GM18517 (cell line): Measurements from ENCODE around the gene PMS1.
"Not testable (repeated sequence)": the region's sequence is repeated elsewhere in the genome, so short reads cannot be mapped to it uniquely, and the experiment has no call there.

Experiments
- ATAC-seq: cut with Tn5 transposase; IDR thresholded peaks from one replicate; pipeline ENCODE4 v1.9.1; 2021; ENCODE audit warnings: mild to moderate bottlenecking, moderate library complexity; ENCODE audit not compliant: unreplicated experiment

PMS1 gene

DNA sequence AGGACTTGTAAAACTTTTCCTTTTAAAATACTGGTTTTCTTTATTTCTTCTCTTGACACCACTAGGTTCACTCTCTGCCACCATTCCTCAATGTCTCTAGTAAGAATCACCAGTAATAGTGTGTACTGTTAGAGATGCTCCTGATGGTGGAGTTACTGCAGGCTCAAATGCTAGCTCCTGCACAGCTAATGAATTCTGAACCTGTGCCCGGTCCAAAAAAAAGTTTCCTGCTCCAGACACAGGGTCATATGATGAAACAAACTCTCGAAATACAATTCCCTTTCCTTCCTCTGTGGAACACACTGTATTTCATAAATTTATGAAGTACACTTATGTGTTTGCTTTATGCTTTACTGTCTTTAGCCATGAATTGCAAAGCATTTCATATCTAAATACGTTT, 19.2 kb downstream of the PMS1 start:
- no peak for ATAC-seq

- no peak for ATAC-seq
Observed at GRCh38 chr2:189818249-189819038, 34.2 kb downstream of the PMS1 start.

DNA sequence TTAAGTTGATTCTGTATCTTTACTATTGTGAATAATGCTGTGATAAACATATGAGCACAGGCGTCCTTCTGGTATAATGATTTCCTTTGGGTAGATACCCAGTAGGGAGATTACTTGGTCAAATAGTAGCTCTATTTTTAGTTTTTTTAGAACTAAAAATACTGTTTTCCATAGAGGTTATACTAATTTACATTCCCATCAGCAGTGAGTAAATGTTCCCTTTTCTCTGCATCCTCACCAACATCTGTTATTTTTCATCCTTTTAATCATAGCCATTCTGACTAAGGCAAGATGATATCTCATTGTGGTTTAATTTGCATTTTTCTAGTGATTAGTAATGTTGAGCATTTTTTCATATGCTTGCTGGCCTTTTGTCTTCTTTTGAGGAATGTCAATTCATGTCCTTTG, 35.1 kb downstream of the PMS1 start:
- no peak for ATAC-seq

DNA sequence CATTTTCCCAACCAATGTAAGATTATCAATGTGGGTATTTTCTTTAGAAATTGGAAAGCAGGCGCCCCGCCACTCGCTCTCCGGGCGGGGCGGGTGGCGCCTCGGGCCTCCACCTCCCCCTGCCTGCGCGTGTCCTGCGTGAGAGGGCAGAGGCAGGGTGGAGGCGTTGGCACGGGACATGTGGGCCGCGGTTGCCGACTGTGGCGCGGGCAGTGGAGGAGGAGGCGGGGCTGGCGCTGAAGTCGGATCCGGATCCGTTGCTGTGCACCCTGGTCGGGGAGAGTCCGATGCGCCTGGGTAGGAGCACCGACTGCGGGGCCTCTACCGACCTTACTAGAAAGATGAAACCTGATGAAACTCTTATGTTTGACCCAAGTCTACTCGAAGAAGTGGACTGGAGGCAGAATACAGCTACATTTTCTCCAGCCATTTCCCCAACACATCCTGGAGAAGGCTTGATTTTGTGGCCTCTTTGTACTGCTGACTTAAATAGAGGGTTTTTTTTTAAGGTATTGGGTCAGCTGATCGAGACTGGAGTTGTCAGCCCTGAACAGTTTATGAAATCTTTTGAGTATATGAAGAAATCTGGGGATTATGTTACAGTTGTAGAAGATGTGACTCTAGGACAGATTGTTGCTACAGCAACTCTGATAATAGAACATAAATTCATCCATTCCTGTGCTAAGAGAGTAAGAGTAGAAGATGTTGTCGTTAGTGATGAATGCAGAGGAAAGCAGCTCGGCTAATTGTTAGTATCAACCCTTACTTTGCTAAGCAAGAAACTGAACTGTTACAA, 37.9 kb downstream of the PMS1 start:
- no peak for ATAC-seq

DNA sequence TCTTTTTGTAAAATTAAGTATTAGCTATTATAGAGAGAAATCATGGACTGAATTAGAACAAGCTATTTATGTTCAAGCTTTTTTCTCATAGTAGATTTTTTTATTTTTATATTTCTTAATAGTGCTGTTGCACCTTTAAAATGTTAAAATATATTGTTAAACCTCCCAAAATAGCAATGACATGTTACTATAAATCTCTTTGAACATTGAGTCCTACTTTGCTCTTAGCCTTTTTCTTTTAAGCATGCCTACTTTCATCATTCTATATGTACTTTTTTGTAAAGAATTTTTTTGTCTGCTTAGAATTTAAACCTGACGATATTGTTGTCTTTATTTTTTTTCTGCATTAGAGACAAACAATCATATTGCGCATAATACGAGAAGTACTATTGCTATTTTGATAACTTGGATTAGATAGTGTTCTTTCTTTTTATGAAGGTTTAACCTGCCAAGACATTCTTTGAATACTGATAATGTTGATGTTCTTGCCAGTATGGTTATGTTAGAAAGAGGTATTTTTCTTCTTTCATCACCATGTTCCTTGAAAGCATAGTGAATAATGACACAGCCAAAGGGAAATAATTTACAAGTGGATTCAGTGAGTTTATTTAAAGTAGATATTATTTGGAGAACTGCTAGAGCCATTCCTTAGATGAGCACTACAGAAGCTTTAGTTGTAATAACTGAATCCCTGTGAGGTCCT, 40.6 kb downstream of the PMS1 start:
- ATAC-seq: no peak

DNA sequence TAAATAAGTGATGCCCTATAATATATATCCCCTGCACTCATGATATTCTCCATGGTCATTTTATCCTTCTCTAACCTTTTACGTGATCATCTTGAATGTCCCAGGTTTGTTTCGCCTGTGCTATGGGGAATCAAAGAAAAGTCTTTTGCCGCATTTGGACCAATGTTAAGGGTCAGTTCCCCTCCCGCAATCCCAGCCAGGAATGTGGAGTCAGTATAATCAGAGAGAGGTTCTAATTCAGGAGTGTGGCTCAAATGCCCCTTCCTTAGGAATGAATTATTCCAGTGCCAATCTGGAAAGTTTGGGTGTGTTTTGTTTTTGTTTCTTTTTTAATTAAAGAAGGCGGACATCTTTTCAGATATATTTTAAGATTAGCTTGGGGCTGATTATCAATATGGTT, 41.8 kb downstream of the PMS1 start:
- ATAC-seq: no peak

GRCh38 chr2:189829102-189829833, 45.0 kb downstream of the PMS1 start:
- no peak for ATAC-seq

DNA sequence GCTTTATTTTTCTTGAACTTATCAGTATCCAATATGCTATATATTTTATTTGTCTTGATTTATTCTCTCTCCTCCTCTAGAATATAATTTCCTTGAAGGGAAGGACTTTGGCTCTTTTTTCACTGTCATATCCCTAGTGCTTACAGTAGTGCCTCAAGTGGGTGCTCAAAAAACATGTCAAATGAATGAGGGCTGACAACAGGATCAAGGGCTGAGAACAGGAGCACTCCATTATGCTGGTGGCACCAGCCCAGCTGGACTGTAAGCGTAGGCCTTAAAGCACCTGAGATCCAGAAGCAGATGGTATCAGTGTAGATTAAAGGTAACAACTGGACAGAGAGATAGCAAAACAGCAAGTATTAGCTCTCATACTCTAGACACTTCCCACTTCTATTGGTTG, 46.3 kb downstream of the PMS1 start:
- ATAC-seq: no peak

DNA sequence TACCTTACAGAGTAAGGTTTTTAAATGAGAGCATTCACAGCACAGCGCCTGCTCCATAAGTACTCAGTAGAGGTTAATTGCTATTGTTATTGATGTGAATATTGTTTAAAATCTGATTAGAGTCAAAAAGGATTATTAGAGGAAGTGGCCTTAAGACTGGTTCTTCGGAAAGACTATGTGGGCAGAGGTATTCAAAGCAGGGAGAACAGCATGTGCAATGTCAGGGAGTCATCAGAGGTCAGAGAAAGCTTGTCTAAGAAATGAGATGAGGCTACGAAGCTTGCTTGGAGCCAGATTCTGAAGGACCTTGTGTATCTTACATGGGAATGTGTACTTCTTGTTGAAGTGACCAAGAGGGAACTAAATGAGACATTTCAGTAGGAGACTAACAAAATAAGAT, 49.8 kb downstream of the PMS1 start:
- ATAC-seq: no peak

- not testable (repeated sequence) for ATAC-seq
Observed at GRCh38 chr2:189834642-189835041, 50.4 kb downstream of the PMS1 start.

GRCh38 chr2:189835855-189836558, 51.8 kb downstream of the PMS1 start:
- no peak for ATAC-seq

DNA sequence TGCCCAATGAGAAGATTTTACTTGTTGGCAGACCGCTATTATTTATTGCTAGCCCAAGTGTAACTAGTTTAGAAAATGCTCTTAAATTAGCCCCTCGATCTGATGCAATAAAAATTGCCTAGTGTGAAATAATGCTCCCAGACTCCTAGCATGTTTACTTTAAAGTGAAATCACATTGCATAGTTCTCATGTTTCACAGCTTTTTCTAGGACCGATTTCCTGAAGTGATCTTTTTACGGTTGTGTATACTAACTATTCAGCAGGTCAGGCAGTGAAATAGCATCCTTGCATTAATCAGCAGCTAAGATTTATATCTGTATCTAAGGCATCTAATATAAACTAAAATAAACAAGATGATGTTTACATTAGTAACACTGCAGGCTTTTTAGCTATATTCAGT, 52.4 kb downstream of the PMS1 start:
- no peak for ATAC-seq

DNA sequence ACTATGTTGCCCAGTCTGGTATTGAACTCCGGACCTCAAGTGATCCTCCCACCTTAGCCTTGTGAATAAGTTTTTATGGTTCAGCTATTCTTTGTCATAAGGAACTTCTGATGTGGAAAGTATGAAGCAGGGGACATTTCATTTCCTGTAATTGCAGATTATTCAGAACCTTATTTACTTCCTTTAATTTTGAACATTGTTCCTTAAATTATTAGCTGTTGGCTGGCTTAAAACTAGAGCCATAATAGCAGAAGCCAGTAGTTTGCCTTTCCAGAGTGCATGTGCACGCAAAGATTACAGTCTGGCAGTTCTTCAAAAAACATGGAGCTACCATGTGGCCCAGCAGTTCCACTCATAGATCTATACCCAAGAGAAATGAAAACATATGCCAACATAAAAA, 53.1 kb downstream of the PMS1 start:
- no peak for ATAC-seq

DNA sequence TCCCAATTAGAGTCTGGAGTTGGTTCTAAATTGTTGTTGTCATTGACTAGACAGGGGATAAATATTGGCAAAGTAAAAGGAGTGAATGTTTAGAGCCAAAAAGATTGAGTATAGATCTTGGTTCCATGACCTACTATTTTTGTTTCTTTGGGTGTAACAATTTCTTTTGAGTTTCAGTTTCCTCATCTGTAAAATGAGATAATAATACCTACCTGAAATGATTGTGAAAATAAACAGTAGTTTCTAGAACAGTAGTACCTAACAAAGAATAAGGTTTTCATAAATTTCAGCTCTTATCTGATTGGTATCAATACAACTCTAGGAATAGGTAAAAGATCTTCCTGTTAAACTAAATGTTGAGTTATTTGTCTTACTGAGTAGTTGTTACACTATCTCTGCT, 56.8 kb downstream of the PMS1 start:
- ATAC-seq: no peak

- no peak for ATAC-seq
Observed at GRCh38 chr2:189848276-189848675, 64.0 kb downstream of the PMS1 start.

DNA sequence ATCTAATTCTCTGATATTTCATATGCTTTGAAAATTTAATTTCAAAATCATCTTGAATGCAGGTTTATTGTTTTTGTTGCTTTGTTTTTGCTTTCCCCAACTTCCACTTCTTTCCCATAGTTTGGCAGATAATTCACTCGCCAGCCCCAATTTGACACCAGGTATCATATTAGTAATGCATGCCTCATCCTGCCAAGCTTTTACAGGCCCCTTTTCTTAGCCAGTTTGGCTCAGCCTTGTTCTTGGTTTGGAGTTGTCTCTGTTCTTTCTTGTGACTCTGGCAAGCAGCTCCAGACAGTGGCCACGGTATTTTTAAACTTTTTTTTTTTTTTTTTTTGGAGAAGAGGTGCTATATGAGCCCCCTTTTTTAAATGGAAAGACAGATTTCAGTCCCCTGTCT, 65.3 kb downstream of the PMS1 start:
- no peak for ATAC-seq

DNA sequence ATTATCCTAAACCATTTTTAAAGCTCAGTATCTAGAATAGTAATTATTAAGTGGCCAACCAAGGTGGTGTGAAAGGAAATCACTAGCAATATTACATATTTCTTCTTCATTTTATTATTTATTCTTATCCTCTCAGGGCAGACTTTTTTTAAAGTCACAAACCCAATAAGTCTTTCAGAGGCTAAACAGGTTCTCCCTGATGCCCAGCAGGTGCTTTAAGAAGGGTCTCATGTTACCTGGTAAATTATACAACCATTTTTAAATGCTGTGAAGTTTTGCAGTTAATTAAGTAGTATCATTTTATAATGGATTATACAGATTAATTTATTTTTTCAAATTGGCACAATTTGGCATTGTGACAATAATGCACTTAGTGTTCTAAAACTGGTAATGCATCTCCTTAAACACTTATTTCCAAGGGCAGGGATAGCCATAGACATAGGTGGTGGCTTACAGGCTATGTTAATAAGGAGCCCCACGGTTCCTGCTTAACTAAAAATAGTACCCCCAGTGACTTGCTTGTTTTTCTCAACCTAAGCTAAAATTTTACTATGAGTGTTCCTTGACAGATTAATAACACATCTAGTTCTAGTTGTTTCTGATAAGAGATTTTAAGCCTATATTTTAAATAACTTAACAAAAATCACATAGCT, 67.0 kb downstream of the PMS1 start:
- ATAC-seq: no peak

DNA sequence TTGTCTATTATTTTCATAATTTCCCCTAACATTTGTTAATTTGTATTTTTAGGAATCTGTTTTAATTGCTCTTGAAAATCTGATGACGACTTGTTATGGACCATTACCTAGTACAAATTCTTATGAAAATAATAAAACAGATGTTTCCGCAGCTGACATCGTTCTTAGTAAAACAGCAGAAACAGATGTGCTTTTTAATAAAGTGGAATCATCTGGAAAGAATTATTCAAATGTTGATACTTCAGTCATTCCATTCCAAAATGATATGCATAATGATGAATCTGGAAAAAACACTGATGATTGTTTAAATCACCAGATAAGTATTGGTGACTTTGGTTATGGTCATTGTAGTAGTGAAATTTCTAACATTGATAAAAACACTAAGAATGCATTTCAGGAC, 69.9 kb downstream of the PMS1 start:
- no peak for ATAC-seq

DNA sequence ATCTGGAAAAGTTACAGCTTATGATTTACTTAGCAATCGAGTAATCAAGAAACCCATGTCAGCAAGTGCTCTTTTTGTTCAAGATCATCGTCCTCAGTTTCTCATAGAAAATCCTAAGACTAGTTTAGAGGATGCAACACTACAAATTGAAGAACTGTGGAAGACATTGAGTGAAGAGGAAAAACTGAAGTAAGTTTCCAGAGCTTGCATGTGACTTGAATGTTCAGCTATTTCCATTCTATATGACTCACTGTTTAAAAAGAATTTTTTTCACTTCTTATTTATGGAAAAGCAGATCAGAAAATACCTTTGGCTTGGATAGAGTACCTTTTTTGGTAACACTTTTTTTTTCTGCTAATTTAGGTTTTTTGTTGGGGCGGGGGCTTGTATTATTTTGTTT, 70.7 kb downstream of the PMS1 start:
- no peak for ATAC-seq

GRCh38 chr2:189858291-189858690, 74.0 kb downstream of the PMS1 start:
- no peak for ATAC-seq
